ENCODE data around the gene PACSIN3.

The PACSIN3 gene

GRCh38 chr11:47176328-47177228, 9.7 kb downstream of the PACSIN3 start, which contains the start of gene ARFGAP2:
ARFGAP2 (minus strand) TSS chr11:47176879; CDS start chr11:47176853, 26 bp downstream.
- peak; percentile 90 to 93 (median 91) for DNase-seq (ENCODE audit: low read depth in 3 of 3)

DNA sequence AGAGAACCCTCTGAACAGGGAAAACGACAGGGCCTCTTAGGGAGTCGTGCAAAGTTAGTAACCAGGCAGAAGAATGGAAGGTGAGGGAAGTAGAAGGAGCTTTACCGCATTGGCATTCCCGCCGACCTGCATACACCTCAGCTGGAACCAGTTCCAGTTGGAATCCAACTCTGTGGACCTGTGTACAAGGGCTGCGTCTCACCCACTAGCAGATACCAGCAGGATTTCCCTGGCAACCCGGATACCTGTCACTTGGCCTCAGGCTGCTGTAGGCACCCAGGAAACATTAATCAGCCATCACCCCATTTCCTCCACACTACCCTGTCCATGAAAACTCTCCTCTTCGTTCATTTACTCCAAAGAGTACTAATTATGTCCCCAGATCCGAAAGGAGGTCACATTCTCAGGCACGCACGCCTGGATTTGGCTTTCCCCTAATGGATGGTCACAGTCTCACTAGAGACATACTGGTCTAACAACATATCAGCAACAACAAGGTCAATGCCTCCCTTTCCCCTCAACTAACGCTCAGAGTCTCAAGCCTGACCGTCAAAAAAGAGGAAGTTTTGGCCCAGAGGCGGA, 10.4 kb downstream of the PACSIN3 start:
- no peak for DNase-seq (ENCODE audit: low read depth in 3 of 3)

GRCh38 chr11:47172740-47173336, 13.4 kb downstream of the PACSIN3 start:
- DNase-seq (ENCODE audit: low read depth in 3 of 3): no peak

GRCh38 chr11:47171856-47172255, 14.4 kb downstream of the PACSIN3 start:
- DNase-seq (ENCODE audit: low read depth in 3 of 3): no peak

DNA sequence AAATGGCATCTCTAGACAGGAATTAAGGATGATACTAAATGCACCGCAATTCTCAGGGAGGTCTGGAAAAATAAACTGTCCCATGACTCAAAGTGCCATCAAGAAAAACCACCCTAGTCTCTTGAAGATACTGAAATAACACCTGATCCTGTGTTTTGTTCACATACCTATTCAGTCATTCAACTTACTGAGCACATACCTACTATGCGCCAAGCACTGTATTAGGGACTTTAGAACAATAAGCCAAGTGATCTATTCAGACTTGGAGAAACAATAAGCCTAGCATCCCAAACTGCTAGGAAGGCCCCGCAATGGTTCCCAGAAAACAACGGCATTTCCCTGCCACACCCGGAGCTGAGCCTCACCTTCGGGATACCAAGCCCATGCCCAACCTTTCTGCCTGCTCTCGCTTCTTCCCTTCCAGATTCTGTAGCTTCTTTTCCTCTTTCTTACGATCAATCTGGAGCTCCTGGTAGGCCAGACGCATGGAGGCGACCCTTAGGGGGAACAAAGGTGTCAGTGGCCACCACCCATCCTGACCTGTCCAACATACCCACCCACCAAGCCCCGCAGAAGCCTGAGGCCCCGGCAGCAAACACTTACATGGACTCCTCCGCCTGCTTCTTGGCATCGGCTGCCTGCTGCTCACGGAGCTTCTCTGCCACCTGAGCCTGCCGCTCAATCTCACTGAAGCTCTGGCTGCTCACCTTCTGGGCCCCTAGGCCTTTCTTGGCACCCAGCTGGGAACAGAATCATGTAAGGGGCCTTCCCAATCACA, 15.0 kb downstream of the PACSIN3 start:
- no peak for DNase-seq (ENCODE audit: low read depth in 3 of 3)

GRCh38 chr11:47166368-47166767, 19.9 kb downstream of the PACSIN3 start:
- DNase-seq (ENCODE audit: low read depth in 3 of 3): no peak

DNA sequence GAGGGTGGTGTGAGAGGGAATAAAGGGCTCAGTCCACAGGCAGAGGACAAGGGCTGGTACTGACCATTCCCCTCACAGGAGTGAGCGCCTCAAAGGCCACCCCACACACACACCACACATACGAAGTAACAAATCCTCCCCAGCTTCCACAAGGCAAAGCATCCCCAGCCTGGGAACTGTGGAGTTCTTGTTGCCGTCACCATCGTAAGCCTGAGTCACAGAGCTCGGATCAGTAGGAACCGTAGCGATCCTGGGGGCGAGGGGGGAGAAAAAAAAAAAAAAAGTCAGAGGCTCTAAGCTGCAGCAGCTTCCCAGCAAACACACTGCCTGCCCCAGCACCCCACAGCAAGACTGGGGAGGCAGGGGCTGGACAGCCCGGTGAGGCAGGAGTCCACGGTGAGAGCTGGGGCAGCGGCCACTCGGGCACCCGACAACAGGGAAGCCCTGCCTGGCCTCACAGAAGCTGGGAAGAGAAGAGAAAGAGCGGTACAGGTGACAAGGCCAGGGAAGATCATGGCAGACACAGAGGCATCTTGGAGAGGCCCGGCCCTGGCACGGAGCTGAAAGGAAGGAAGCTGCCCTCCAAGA, 20.9 kb downstream of the PACSIN3 start:
- DNase-seq (ENCODE audit: low read depth in 3 of 3): no peak

- no peak for DNase-seq (ENCODE audit: low read depth in 3 of 3)
Measured at GRCh38 chr11:47164321-47164720, 21.9 kb downstream of the PACSIN3 start.

DNA sequence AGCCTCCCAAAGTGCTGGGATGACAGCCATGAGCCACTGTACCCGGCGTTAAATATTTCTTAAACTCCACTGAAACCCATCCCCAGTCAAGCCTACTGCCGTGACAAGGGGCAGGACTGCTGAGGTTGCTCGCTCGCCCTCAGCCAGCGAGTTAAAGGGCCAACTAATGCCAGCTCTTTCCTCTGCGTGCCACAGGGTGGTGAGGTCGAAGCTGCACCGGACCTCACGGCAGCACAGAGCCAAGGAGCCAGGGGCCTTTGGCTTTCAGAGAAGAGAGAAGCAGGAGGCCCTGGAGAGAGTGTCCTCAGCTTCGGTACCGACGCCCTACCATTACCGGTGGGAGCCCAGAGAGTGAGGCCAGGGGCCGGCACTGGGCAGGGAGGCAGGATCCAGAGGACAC, 22.3 kb downstream of the PACSIN3 start:
- no peak for DNase-seq (ENCODE audit: low read depth in 3 of 3)

DNA sequence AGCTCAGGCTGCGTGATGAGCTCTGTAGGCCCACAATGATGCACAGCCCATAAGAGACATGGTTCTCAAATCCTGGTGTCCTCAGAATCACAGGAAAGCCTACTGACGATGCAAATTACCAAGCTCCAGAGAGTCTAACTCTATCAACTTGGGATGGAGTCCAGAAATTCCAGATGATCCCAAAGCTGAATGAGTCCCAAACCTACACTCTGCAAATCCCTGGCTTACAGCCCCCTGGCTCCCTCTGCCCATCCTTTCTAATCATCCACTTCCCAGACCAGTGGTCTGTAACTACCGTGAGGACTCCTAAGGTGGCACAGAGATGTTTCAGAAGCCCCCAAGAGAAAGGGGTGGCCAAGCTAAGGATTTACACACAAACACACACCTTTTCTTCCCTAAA, 23.0 kb downstream of the PACSIN3 start:
- DNase-seq (ENCODE audit: low read depth in 3 of 3): no peak

- DNase-seq (ENCODE audit: low read depth in 3 of 3): no peak
Measured at GRCh38 chr11:47162426-47162825, 23.8 kb downstream of the PACSIN3 start.

DNA sequence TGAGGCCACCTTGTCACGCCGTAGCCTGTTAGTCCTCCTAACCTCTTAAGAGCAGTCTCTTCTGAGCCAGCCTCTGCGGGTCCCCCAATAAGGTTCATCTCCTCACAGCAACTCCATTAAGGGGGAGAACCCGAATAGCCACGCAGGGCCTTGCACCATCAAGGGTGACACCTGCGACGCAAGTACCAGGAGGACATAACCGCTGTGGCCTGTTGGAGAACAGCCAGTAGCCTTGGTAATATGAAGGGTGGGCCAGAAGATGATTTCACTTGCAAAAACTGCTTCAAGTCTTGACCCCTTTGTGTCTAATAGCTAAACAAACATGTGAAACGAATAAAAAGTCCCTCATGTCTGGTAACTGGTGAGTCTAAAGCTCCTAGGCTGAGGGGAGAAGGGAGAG, 24.3 kb downstream of the PACSIN3 start:
- DNase-seq (ENCODE audit: low read depth in 3 of 3): no peak

- DNase-seq (ENCODE audit: low read depth in 3 of 3): peak in 1 of 3 experiments; percentile 43
Measured at GRCh38 chr11:47161134-47161854, 24.9 kb downstream of the PACSIN3 start.

DNA sequence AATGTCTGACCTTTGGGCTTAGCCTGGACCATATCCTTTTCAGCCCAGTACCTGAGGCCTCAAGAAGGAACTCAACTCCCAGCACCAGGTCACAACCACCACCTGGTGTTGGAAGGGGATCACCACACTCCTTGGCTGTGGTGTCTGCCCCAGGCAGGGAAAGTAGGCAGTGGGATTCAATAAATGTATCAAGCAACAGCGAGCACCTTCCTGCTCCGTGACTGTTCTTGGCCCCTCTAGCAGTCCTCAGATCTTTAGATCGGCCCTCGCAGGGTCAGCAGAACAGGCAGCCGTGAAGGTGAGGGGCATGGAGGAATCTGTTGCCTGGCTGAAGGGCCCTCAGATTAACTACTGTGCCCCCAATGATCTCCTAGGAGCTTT, 25.5 kb downstream of the PACSIN3 start:
- DNase-seq (ENCODE audit: low read depth in 3 of 3): no peak

GRCh38 chr11:47158242-47158641, 28.0 kb downstream of the PACSIN3 start:
- no peak for DNase-seq (ENCODE audit: low read depth in 3 of 3)

- DNase-seq (ENCODE audit: low read depth in 3 of 3): no peak
Measured at GRCh38 chr11:47157805-47158204, 28.4 kb downstream of the PACSIN3 start.

- no peak for DNase-seq (ENCODE audit: low read depth in 3 of 3)
Measured at GRCh38 chr11:47156951-47157350, 29.3 kb downstream of the PACSIN3 start.

DNA sequence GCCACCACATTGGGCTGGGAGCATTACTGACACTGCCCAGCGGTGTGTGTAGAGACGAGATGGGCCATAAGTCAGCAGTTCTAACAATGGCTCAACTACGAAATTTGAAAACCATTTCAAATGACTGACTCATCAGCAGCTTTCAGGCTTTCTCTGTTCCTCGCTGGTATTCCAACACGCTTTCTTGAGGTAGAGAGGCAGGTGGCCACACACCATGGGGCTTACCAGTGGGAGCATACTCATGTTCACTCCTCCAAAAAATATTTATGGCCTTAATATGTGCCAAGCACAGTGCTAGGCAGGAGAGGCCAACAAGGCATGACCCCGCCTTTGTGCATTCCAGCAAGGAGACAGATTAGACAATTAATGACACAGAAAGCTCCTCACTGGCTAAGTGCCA, 29.9 kb downstream of the PACSIN3 start:
- DNase-seq (ENCODE audit: low read depth in 3 of 3): no peak

DNA sequence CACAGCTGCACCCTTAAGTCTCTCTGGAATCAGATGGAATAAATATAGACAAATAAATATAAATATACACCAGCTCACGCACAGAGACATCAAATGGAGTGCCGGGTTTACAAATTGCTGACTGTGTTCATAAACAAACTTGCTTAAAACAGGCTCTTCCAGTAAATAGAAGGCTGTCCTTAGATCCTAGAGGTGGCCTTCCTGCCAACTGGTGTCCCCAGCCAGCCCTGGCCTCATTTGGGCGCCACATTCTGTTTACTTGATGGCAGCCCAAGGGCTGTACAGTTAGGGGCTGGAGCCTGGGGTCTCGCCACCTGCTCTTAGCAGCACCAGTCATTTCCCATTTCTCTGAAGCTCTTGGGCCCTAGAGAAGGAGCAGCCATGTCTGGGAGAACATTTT, 30.4 kb downstream of the PACSIN3 start:
- no peak for DNase-seq (ENCODE audit: low read depth in 3 of 3)

DNA sequence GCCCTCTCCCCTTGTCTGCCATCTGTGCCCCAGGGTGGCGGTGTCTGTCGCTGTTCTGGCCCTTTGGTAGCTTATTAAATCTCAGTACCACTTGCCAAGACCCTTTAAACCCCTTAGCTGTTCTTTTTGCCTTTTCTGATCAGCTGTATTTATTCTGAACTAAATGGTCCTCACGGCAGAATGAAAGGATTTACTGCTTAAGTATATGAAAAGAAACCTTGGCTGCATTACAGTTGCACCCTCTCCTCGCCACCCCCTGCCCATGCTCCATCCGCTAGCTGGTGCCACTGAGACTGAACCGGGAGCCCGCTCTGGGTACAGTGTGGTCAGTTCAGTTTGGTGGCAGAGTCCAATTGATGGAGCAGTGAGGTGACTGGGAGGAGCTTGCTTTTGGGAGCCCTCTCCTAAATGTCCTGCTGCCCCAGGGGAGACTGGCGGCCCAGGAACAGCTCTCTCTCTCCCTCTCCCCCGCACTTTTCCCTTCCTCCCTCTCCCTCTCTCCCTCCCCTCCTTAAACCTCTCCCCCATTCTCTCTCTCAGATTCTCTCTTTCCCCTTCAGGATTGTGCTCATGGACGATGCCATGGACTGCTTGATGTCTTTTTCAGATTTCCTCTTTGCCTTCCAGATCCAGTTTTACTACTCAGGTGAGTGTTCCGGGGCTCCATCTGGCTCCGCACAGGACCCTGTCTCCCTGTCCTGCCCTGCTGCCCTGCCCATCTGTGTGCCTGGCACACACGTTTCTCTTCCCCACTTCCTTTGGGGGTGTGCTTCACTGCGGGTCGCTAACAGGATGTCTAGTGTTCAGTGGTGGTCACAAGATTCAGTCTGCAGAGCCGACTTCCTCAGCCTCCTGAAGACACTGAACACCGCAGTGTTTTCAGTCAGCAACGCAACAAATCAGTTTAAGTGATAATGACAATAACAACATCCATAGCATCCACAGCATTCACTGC, 31.3 kb downstream of the PACSIN3 start:
- DNase-seq (ENCODE audit: low read depth in 3 of 3): no peak
